GM21390 (cell line): ENCODE measurements around the gene PTMA.
"Not testable (repeated sequence)": the region's sequence is repeated elsewhere in the genome, so short reads cannot be mapped to it uniquely, and the experiment has no call there.

Experiments
- ATAC-seq: cut with Tn5 transposase; IDR thresholded peaks from one replicate; pipeline ENCODE4 v1.9.1; 2021; ENCODE audit not compliant: unreplicated experiment

PTMA gene

GRCh38 chr2:231714639-231715498 is 6.5 kb downstream of the PTMA start:
- ATAC-seq = no peak

GRCh38 chr2:231715499-231715837 is 7.1 kb downstream of the PTMA start:
- ATAC-seq = no peak

- no peak for ATAC-seq
Measured at GRCh38 chr2:231715988-231716616, 7.8 kb downstream of the PTMA start.

DNA sequence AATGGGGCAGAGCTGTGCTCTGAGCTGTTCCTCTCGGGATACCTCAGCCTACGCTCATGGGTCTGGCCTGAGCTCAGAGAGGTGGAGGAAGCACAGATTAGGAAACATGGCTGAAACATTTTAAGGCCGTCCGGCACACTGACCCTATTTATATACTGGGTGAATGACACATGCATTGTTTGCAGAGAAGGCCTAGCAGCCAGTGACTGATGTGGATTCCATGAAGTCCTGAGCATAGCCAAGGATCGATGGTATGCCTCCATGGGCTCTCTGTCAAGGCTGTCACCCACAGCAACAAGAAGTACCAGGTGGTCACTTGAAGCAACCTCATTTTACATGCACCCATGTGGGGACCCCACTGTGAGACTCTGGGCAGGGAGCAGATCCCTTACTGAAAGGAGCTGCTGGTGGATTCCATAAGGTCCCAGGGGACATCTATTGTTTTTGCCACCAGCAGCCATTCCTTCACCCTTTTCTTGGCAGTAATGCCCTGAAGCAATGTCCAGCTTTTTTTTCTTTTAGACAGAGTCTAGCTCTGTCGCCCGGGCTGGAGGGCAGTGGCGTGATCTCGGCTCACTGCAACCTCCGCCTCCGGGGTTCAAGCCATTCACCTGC is 8.4 kb downstream of the PTMA start:
- no peak for ATAC-seq

GRCh38 chr2:231717281-231718171 is 9.2 kb downstream of the PTMA start:
- no peak for ATAC-seq

DNA sequence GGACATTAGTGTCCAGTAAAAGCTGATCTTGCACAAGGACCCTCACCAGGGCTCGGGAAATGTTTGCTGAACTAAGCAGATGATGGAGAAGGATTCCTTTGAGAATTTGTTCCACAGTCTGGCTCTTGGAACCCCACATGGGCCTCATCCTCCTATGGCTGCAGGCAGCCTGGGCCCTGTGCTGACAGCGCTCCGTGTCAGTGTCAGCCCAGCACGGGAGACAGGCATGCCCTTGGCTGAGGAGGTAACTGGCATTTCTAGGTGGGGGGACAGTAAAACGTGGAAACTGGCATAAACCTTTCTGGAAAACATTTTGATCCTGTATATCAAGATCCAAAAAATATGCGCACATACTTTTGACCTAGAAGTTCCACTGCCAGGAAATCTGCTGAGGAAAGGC is 10.5 kb downstream of the PTMA start:
- ATAC-seq = no peak

DNA sequence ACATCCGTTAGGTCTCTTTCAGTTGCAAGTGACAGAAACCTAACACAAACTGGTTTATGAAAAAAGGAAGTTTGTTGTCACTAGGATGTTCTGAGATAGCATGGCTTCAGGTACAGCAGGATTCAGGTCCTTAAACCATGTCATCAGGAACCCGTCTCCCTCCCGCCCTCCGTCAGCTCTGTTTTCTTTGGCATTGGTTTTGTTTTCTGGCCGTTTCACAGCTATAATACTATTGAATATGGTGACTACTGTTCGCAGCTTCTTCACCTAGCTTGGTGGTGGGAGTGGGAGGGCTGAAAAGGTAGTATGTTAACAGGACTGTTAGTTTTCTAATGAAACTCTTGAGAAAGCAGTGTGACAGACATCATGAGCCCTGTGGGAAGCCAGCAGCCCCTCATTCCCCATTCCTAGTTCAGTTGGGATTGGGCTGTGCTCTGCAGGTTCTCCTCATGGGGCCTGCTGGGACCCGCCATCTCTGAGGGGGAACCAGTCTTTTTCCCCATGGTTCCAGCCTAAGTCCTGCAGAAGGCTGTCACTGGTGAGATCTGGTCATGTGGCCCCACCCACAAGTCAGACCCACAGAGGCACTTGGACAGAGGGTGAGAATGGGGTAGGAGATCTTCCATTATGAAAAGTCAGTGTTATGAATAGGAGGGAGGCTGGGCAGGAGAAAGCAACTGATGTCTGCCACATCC is 12.1 kb downstream of the PTMA start:
- peak; percentile 7 for ATAC-seq

DNA sequence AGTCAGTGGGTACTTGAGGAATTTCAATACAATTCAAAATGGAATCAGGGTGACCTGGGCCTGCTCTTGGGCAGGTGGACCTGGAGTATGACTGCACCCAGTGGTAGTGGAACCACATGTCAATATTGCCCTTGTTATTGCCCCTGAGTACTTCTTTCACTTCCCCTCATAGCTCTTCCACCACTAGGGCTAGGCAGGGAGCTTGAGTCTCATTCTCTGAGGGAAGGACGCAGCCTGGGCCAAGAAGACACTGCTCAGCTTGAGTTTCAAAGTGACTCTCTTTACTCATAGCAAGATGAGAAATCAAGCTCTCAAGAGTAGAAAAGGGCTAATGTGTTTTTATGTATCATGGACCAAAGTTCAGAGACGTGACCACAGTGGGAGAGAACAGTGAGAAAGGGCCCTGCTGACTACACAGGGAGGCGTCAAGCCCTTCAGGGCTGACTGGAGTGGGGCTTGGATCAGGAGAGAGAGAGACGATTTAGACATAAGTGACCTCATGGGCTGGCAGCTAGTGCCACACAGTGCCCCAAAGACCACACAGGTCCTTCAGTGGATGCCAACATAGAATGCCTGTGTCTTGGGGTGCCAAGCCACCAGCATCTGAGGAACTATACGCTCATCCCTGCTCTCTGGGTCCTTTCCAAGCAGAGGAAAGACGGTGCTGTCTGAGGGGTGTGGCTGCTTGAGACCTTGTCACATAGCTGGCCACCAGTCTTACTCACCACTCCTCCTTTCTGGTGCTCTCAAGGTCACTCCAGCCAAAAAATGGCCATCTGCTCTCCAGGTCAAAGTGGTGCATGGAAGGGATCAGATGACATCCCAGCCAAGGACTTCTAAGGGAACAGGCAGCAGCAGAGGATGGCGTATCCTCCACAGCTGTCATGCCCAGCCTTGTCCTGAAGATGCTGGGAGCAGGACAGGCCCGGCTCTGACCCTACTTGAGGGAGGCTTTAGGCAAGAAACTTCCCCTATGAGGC is 13.0 kb downstream of the PTMA start:
- ATAC-seq = peak; percentile 85

DNA sequence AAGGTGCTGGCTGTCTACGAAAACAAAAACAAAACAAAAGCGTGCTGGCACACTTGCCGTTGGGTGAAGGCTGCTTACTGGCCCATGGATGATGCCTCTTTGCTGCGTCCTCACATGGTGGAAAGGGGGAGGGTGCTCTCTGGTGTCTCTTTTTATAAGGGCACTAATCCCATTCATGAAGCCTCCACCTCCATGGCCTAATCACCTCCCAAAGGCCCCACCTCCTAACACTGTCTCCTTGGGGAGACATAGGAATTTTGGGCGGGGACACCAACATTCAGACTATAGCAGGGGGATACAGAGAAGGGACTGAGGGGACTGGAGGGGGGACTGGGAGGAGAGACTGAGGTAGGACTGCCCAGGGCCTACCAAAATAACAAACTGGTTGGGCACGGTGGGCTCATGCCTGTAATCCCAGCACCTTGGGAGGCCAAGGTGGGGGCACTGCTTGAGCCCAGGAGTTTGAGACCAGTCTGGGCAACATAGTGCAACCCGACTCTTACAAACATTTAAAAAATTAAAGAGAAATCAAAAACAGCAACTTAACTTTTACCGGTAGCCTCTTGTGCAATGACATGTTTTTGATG is 14.5 kb downstream of the PTMA start:
- no peak for ATAC-seq

GRCh38 chr2:231725476-231725875 is 17.2 kb downstream of the PTMA start:
- ATAC-seq = no peak

GRCh38 chr2:231726276-231726675 is 18.0 kb downstream of the PTMA start:
- ATAC-seq = no peak

DNA sequence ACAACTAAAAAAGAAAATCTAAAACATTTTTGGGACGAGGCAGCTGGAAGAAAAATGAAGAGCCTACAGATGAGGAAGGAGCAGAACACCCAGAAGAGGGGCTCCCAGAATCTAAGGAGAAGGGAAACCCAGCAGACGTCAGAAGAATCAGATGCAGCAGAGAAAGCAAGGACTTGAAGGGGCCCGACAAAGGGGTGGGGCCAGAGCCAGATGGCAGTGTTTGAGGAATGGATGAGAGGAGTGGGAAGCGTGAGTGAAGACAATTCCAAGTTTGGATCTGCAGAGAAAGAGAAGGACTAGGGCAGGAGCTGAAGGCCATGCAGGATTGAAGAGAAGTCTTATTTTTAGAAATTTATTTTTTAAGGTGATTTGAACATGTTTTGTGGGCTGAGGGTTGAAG is 19.3 kb downstream of the PTMA start:
- ATAC-seq = no peak

DNA sequence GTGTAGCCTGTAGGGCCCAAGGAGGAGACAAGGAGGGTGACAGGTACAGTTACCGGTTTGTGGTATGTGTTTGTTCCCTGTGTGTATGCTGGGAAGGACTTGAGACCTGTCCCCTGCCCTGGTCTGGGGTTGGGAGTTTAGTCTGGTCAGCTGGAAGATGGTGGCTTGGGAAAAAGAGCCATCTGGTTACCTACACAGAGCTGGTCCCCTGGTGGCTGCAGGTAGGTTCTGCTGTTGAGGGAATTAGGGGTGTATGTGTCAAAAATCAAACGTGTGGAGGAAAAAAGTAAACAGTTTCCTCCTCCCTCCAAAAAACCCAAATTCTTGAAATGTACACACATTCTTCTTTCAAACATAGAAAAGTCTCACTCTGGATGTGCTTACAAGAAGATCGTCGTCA is 24.3 kb downstream of the PTMA start:
- ATAC-seq = no peak

DNA sequence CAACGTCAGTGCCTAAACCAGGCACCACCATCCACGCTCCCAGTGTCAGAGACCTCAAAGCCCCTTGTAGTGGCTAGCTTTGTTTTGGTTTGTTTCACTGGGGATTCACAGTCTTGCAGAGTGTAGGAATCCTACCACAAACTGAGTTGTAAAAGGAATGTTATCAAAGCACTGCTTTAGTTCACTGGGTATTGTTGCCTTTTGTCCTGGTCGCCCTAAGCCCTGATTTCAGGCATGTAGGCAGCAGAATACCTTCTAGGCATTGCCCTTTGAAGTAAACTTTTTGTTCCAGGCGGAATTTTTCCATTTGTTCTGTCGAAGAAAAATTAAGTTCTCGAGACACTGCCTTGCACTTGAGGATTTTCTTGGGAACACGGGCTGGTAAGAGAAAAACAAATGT is 29.4 kb downstream of the PTMA start:
- no peak for ATAC-seq

- no peak for ATAC-seq
Measured at GRCh38 chr2:231743376-231744116, 35.2 kb downstream of the PTMA start.

- no peak for ATAC-seq
Measured at GRCh38 chr2:231745303-231746038, 37.1 kb downstream of the PTMA start.

GRCh38 chr2:231748153-231748896 is 40.0 kb downstream of the PTMA start:
- not testable (repeated sequence) for ATAC-seq
